HepG2 (cell line): ENCODE measurements around the gene ENO1.

Experiments used
- ATF2 ChIP-seq: sonication (generic); formaldehyde crosslinking; IDR thresholded peaks from 2 replicates; pipeline ENCODE4 v1.4.0; 2020; ENCODE audit warnings: missing genetic modification reagents
- ATF4 ChIP-seq, 2 experiments: fragments of 450-650 bp in 1 of 2; sonication (generic) in 1 of 2; formaldehyde crosslinking; IDR thresholded peaks; 2 replicates each; pipeline versions ENCODE4 v1.5.0 to v1.8.0; 2020 to 2022; ENCODE audit warnings: mild to moderate bottlenecking in 1 of 2, missing genetic modification reagents in 1 of 2
- CTCF ChIP-seq: sonication (generic); formaldehyde crosslinking; IDR thresholded peaks from 2 replicates; pipeline ENCODE4 v1.5.0; 2020; ENCODE audit warnings: mild to moderate bottlenecking, missing genetic modification reagents, moderate library complexity
- EP300 ChIP-seq, 3 experiments: sonication (generic) in 1 of 3; formaldehyde crosslinking in 1 of 3; IDR thresholded peaks; 2 replicates each; pipeline versions ENCODE4 v1.5.1 to v1.6.1; 2011 to 2020; ENCODE audit warnings: low read depth in 2 of 3, low read length in 2 of 3, borderline replicate concordance in 1 of 3, improper control_type of control experiment in 1 of 3, mild to moderate bottlenecking in 1 of 3, missing genetic modification reagents in 1 of 3, moderate library complexity in 1 of 3
- FOXM1 ChIP-seq: sonication (generic); formaldehyde crosslinking; IDR thresholded peaks from 2 replicates; pipeline ENCODE4 v1.5.0; 2020; ENCODE audit warnings: missing genetic modification reagents
- MYC ChIP-seq: sonication (generic); formaldehyde crosslinking; IDR thresholded peaks from 2 replicates; pipeline ENCODE4 v1.9.0; 2021; ENCODE audit warnings: missing genetic modification reagents, borderline replicate concordance
- REST ChIP-seq, 2 experiments: IDR thresholded peaks; 2 replicates each; pipeline ENCODE4 v1.6.1; 2011 to 2012; ENCODE audit warnings: low read length in 2 of 2, borderline replicate concordance in 1 of 2, low read depth in 1 of 2, mild to moderate bottlenecking in 1 of 2, moderate library complexity in 1 of 2
- TOE1 ChIP-seq: sonication (generic); formaldehyde crosslinking; IDR thresholded peaks from 2 replicates; pipeline ENCODE4 v1.4.0; 2020; ENCODE audit warnings: mild to moderate bottlenecking, missing genetic modification reagents
- ZBTB46 ChIP-seq: sonication (generic); formaldehyde crosslinking; IDR thresholded peaks from 2 replicates; pipeline ENCODE4 v1.4.0; 2020; ENCODE audit warnings: mild to moderate bottlenecking, missing genetic modification reagents, borderline replicate concordance
- ZFP36 ChIP-seq: fragments of 150-350 bp; IDR thresholded peaks from 2 replicates; pipeline ENCODE4 v1.6.1; 2018; ENCODE audit warnings: borderline replicate concordance, low read length, low read depth; ENCODE audit not compliant: partially characterized antibody
- ZFX ChIP-seq: sonication (generic); formaldehyde crosslinking; IDR thresholded peaks from 2 replicates; pipeline ENCODE4 v1.4.0; 2020; ENCODE audit warnings: mild to moderate bottlenecking, low read depth, missing genetic modification reagents, moderate library complexity
- ZNF329 ChIP-seq: sonication (generic); formaldehyde crosslinking; IDR thresholded peaks from 2 replicates; pipeline ENCODE4 v1.9.0; 2021; ENCODE audit warnings: low read depth, mild to moderate bottlenecking, missing genetic modification reagents

- TF ChIP-seq EP300 (IDR thresholded peaks at IDR 0.05; ENCODE audit: low read depth in 2 of 2, low read length in 2 of 2) = no peak
- no peak for TF ChIP-seq EP300 (CRISPR knock-in tag; IDR thresholded peaks at IDR 0.05; ENCODE audit: borderline replicate concordance)
- no peak for TF ChIP-seq MYC (CRISPR knock-in tag)
- no peak for TF ChIP-seq FOXM1
- no peak for TF ChIP-seq ZFP36
- TF ChIP-seq ATF4 (CRISPR knock-in tag; IDR thresholded peaks at IDR 0.05) = no peak
- TF ChIP-seq CTCF = no peak
- no peak for TF ChIP-seq ATF2 (CRISPR knock-in tag)
- TF ChIP-seq TOE1 (CRISPR knock-in tag) = no peak
- TF ChIP-seq ZFX (CRISPR knock-in tag) = no peak
- TF ChIP-seq ZBTB46 (CRISPR knock-in tag) = no peak
- TF ChIP-seq REST (IDR thresholded peaks at IDR 0.05; ENCODE audit: borderline replicate concordance in 1 of 2, low read depth in 1 of 2, low read length in 2 of 2) = no peak
- TF ChIP-seq ZNF329 (CRISPR knock-in tag) = no peak
These were observed 55.2 kb downstream of the ENO1 start for GRCh38 chr1:8823295-8823664.
